H4 (cell line): ENCODE data around the gene ICAM5. TPM values are rescaled to one million over a fixed set of nuclear protein-coding genes. Genes with fewer than 3 reads are reported as not detected.
"Not testable (repeated sequence)": the region's sequence is repeated elsewhere in the genome, so short reads cannot be mapped to it uniquely, and the experiment has no call there.

Experiments used
- DNase-seq: peaks from one replicate; pipeline ENCODE4 v3.0.0-alpha.2; 2015; ENCODE audit warnings: low spot score
- total RNA-seq: library from RNA; depleted of rRNA; stranded (reverse); fragments of >200 nt; shearing (Covaris generic); gene quantifications from 2 replicates; pipeline ENCODE4 v1.2.3, GENCODE V29; 2014

The ICAM5 gene
- total RNA-seq, 1 experiment from 2014 or later, result 0.87 TPM

- DNase-seq, result no peak
These were observed 29.3 kb downstream of the ICAM5 start for GRCh38 chr19:10318807-10319682.

GRCh38 chr19:10320602-10321416 lies 31.1 kb downstream of the ICAM5 start:
- no peak for DNase-seq

DNA sequence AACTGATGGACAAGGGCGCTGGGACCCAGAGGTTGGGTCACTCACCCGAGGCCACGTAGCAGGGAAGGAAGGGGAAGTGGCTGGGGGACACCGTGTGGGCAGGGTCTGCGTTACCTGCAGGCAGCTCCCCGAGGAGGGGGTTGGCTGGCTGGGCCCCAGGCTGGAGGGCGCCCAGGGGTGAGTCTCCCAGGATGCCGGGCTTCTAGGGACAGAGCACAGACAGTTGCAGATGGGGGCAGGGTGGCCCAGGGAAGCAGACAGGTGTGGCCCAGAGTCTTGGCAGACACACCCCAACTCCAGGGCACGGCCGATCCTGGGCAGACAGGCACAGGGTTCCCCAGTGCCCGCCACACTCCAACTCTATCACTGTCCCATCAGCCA lies 31.7 kb downstream of the ICAM5 start:
- DNase-seq, result no peak

DNA sequence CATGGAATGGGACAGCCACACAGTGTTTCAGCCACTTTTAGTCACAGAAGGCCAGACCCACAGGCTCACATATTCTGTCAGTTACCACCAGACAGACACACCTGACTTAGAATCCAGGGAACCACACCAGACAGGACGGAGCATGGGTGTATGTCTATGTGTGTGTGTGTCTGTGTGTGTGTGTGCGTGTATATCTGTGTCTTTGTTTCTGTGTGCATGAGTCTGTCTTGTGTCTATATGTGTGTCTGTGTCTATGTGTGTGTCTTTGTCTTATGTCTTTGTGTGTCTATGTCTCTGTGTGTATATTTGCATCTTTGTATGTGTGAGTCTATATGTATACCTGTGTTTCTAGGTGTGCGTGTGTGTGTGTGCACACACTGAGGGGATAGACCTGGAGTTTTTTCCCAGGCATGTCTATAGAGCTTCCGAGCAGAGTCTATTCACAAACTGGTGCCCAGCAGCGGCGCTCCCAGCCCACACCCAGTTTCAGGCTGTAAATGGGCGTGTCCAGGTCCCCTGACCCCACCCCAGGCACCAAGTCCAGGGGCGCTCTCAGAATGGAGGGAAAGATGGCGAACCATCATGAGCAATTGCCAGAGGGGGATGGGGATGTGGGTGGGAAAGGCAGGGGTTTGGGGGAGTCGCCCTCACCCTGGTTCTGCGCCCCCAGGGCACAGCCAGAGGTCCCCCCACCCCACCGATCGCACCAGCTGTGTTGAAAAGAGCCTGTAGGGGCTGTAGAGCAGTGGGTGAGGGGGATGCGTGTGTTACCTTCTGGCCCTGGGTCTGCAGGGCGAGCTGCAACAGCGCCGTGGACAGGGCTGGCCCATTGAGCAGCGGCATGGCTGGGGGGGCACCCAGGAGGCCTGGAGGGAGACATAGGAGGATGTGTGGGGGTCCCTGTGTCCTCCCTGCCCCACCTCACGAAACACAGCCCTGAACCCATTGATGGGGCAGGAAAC lies 32.4 kb downstream of the ICAM5 start:
- DNase-seq, result no peak

- DNase-seq, result no peak
These were observed 36.0 kb downstream of the ICAM5 start for GRCh38 chr19:10325732-10326131.

GRCh38 chr19:10327793-10328192 lies 38.0 kb downstream of the ICAM5 start:
- DNase-seq, result no peak

- DNase-seq, result no peak
These were observed 39.0 kb downstream of the ICAM5 start for GRCh38 chr19:10328558-10329429.

GRCh38 chr19:10329555-10329954 lies 39.8 kb downstream of the ICAM5 start:
- DNase-seq, result no peak

DNA sequence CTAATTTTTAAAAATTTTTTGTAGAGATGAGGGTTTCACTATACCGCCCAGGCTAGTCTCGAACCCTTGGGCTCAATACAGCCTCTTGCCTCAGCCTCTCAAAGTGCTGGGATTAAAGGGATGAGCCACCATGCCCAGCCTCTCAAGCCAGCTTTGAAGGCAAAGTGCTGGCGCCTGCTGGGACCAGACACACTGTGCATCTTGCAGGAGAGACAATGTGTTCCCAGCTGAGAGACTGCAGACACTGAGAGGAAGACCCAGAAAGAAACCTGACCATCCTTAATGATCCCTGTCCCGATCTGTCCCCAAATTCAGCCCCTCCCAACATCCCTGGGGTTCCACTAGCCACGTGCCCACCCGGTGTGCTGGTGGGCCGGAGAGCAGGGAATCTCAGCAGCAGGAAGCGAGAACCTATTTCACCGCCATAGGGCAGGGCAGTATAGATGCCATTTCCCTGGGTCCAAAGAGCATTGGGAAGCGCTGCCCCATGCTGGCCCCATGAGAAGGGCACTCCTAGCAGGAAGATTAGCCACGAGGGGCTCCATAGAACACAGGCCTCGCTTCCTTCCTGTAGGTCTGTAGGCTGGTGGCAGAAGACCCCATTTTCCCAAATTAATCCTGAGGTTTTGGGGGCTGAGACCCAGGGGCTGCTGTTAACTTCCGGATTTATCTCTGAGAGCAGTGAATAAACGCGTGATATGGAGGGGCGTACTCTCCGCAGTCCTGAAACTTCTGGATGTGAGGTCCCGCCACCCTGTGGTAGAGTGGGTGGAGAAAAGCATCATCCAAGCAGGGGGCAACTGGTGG lies 42.6 kb downstream of the ICAM5 start:
- DNase-seq, result no peak

DNA sequence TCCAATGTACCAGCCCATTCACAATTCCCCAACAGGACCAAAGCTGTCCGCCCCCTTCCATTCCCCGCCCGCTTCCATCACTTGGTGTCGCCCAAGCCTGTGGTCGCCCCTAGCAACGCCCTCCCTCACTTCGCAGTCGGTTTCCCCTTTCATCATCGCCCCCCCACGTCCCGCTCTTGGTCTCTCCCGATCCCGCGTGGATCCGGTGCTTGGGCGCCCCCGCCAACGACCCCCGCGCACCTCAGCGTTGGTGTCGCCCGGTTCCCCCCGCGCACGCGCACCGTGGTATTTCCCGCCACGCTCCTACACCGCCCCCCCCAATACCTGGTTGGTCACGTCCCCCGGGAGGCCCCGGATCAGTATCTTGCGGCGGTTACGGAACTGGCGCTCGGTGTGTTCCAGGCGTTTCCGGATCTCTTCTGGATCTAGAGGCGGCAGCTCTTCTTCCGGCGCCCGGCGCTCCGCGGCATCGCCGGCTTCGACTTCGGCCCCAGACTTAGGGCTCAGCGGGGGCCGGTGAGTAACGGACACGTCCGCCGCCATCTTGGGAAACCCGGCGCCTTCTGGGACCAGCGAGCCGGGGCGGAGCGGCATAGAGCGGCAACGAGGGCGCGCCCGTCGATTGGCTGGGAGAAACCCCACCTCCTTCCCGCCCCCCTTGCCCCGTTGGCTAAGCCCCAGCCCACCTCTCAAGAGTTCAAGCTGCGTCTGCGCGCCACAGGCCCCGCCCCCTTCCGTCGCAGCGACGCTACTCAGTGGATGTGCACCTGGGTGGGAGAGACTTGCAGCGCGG lies 43.4 kb downstream of the ICAM5 start, which contains the start of gene RAVER1:
TSS of gene RAVER1 (minus strand) at position 565 of the 793 bp plus-strand sequence. CDS start at position 543, 22 bp downstream.
- DNase-seq, result peak; percentile 96

DNA sequence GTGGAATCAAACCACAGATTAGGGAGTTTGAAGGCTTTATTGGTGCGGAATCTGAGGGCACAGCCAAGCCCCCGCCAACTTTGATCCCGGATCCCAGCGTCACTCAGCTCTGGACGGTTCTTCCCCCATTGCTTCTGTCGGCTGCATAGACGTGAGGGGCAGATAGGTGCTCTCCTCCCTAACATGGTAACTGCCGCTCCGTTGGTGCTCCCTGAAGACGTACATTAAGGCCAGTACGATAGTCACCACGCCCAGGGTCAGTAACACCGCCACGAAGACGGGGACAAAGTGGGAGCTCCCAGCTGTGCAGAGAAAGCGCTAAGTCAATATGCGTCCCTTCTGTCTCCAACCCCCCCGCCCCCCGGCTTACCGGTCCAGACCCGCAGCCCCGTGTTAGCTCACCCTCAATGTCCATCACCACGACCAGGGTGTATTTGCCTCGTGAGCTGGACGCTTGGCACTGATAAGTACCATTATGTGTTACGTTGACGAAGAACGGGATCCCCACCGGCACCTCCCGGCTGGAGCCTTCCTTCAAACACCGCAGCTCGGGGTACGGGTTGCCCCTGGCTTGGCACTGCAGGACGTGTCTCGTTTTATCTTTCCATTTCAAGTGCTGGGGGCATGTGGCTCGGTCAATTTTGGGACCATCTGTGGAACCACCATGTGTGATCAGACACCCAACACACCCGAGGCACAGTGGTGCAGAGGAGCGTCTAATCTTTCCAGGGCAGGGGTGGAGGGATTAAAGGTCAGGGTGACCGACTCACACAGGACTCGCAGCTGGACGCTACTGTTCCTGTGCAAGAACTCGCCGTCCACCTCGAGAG lies 44.2 kb downstream of the ICAM5 start:
- DNase-seq, result peak; percentile 37

DNA sequence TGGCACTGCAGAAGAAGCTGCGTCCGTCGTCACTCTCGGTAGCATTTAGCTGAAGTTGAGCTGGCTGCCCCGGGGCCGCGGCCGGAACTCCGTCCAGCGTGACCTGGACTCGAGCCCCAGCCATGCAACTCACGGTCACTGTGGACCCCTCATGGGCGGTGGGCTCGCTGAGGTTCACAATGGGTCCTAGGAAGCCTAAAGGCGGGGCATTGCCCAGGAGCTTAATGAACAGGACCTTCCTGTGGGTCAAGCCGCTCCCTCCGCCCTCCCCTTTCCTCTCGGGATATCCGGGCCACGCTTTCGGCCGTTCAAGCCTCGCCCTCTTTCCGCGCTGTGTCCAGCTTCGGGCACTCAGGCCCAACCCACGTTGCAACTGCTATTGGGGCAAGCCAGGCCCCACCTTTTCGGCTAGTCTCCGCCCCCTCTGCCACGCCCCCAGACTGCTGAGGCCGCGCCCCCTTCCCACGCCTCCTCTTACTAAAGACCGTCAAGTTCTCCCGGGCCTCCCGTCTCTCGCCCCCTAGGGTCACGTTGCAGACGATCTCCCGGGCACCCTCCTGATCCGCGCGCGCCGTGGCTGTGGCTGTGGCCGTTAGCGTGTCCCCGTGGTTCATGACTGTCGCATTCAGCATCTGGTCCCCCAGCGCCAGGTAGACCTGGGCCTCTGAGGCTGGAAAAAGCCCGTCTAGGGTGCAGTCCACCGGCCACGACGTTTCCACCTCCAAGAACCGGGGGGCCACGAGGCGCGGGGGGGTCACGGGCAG lies 45.0 kb downstream of the ICAM5 start:
- DNase-seq, result peak; percentile 91

DNA sequence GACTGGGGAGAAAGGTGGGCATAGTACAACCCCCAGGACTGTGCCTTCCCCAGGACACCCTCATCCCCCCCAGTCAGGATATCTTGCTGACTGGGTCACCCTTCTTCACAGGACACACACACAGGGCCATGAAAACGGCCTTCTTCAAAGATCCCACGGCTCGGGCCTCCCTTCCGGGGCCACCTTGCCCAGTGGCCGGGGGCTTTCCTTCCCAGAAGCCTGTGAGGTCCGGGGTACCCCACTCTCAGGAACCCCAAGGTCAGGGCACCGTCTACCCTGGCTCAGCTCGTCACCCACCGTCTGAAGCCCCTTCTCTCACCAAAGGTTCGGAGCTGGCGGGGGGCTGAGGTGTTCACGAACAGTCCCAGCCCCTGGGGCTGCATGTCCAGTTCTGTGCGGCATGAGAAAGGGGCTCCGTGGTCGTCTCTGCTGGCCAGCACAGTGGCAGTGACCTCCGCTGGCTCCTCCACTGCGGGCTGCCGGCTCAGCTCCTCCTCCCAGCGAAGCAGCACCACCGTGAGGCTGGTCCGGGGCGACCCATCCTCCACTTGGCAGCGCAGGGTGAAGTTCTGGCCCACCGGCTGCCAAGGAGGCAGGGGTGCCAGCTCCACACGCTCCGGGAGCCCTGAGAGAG lies 45.7 kb downstream of the ICAM5 start:
- DNase-seq, result no peak

DNA sequence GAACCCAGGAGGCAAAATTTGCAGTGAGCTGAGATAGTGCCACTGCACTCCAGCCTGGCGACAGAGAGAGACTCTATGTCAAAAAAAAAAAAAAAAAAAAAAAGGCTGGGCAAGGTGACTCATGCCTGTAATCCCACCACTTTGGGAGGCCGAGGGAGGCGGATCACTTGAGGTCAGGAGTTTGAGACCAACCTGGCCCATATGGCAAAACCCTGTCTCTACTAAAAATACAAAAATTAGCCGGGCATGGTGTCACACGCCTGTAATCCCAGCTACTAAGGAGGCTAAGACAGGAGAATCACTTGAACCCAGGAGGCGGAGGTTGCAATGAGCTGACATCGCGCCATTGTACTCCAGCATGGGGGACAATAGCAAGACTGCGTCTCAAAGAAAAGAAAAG lies 47.0 kb downstream of the ICAM5 start:
- DNase-seq, result not testable (repeated sequence)

GRCh38 chr19:10338940-10339339 lies 49.2 kb downstream of the ICAM5 start:
- DNase-seq, result no peak

DNA sequence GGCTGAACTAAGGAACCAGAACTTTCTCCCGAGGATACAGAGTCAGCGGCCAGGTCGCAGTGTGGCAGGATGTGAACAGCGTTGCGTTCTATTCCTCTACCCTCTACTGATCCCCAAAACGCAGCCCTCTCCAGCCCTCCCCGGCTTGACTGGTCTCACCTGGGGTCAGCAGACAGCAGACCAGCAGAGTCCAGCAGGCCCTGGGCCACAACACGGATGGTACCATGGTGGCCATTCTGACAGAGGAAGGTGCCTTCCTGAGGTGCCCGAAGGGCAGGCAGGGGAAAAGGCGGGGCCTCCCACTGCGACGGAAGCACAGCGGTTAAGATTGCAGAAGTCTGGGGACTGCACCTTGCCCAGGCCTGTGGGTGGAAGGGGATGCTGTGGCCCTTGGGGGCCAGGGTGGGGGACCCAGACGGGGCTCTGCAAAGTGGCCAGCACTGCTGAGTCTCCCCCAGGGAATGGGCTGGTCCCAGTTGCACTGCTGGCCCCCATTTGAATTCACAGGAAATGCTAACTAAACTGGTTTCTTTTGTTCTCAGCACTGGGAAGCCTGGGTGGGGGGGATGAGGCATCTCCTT lies 49.7 kb downstream of the ICAM5 start, which contains the start of gene ICAM3:
TSS of gene ICAM3 (minus strand) at position 245 of the 581 bp plus-strand sequence. CDS start at position 235, 10 bp downstream.
- DNase-seq, result no peak
